ENCODE results near the gene RPS27A. TPM values are rescaled to one million over a fixed set of nuclear protein-coding genes. Genes with fewer than 3 reads are reported as not detected.
A peak's percentile ranks its signal among the peaks of the same experiment; 100 is the strongest.

RPS27A gene
- total RNA-seq, 2 experiments from 2014 or later = 869 to 878 TPM

DNA sequence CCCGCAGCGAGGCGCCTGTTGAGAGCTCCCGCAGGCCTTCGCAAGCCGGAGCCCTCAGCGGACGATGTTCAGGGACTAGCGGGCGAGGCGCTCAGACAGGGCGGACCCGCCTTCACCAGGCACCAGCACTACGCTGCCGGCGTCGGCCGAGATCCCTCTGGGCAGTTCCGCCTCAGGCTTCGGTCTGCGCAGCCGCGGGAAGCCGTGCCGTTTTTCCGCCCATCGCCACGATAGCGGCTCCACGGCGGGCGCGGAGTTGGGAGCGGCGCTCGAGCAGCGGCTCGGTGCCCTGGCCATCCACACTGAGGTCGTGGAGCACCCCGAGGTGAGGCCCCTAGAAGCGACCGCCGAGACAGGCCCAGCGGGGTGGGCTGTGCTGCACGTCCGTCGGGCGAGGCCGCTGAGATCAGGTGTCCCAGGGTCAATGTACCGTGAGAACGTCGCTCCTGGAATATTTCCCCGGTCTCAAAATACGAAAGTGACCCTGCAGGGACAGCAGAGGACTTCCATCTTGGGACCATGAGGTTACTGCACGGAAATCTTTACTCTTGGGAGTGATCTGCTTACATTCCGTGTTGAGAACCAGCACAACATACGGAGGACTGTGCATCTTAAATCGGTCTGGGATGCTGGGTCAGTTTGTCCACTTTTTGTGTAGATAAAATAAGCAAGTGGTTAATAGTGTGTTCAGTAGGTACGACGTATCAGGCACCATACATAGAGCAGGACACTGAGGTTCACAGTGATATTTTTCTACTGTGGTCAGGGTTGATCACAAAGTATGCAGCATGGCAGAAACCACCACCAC, 49.8 kb downstream of the RPS27A start:
- Mint-ChIP-seq H3K4me3 (peak overlapping the region; percentile 82), H3K27ac (peak overlapping the region; percentile 80), H3K27me3 (peaks cover 2% of the 10 kb centered on the region), H3K4me1 (peaks cover 23% of the 10 kb centered on the region), H3K9me3 (no peaks in the 10 kb centered on the region), H3K36me3 (ENCODE audit: low read depth) (no peaks in the 10 kb centered on the region)
- ChIA-PET POLR2A (interaction anchor here (0.8 to 1.1 kb wide), 3 partner anchors 12 to 49 kb away, joined by 3 to 4 read pairs (median 4); no protein-coding TSS in a partner anchor), CTCF (no interaction called here)
- DNase-seq = peak; percentile 89

GRCh38 chr2:55283083-55283482, 50.6 kb downstream of the RPS27A start:
- Mint-ChIP-seq H3K4me1 (peaks cover 23% of the 10 kb centered on the region), H3K4me3 (peak overlapping the region; percentile 31), H3K27me3 (peaks cover 2% of the 10 kb centered on the region), H3K27ac (no peak overlapping the region), H3K9me3 (no peaks in the 10 kb centered on the region), H3K36me3 (ENCODE audit: low read depth) (no peaks in the 10 kb centered on the region)
- no peak for DNase-seq
- ChIA-PET CTCF (no interaction called here), POLR2A (no interaction called here)

Other genes starting within 250 kb of the RPS27A start
- 10 to 100 TPM; 90.1 to 92.4 TPM for gene RTN4, start 182.2 kb upstream of the RPS27A start, total RNA-seq
- 1 to 10 TPM; 7.5 to 8.3 TPM for gene CLHC1, start 395 bp upstream of the RPS27A start, total RNA-seq
- gene MTIF2, start 36.5 kb downstream of the RPS27A start, total RNA-seq = 10 to 100 TPM; 25.6 to 26.5 TPM
- 10 to 100 TPM; 11.4 to 11.7 TPM for gene CCDC88A, start 187.2 kb downstream of the RPS27A start, total RNA-seq